Measurements from ENCODE around the gene PNPLA6. TPM values are rescaled to one million over a fixed set of nuclear protein-coding genes. Genes with fewer than 3 reads are reported as not detected.
A peak's percentile ranks its signal among the peaks of the same experiment; 100 is the strongest.

The PNPLA6 gene
- total and polyA plus RNA-seq, 2 of the 13 experiments (the other 11 are each of a cell fraction or from before 2014, with no cell fraction given): 24.9 to 28.2 TPM

DNA sequence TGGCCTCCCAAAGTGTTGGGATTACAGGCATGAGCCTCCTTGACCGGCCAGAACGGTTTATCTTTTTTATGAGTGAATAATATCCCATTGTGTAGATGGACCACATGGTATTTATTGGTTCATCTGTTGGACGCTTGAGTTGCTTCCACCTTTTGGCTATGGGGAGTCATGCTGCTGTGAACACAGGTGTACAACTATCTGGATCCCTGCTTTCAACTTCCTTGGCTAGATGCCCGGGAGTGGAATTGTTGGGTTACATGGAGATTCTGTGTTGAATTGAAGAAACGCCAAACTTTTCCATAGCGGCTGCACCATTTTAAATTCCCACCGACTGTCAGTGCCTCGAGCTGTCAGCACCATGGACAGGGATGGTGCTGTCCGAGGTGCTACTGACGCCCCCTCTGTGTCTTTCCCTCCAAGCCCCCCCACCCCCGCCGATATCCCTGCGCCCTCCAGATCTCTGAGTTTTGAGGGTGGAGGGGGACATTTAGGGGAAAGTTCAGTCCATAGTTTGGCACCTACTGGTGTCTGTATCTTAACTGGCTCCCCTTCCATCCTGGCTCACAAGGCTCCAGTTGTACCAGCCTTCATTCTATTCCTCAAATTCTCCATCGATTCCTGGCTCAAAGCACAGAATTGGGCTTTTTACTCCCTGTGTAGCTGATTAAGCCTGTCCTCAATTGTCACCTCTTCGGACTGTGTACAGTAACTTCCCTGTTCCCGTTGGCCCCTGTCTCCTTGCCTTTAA, 27.3 kb downstream of the PNPLA6 start:
- Histone ChIP-seq H3K4me3 (replicated peaks in 1 of 3; ENCODE audit: insufficient read depth in 1 of 3, low read depth in 2 of 3, low read length in 3 of 3) (no peak overlapping the region), H3K36me3 (replicated peaks in 1 of 2; ENCODE audit: control insufficient read depth in 1 of 2, insufficient read depth in 2 of 2, low read length in 2 of 2) (peaks cover 0 to 2% of the 10 kb centered on the region in 2 experiments; a peak in 2 of 5 replicates), H3K27me3 (ENCODE audit: control insufficient read depth in 1 of 2, insufficient read depth in 2 of 2, low read length in 2 of 2) (no peaks in the 10 kb centered on the region), H3K27ac (ENCODE audit: extremely low read length, insufficient read depth, low read length) (no peak overlapping the region), H3K9ac (ENCODE audit: insufficient read depth, low read depth, low read length) (no peak overlapping the region), H4K20me1 (ENCODE audit: insufficient read depth, low read length) (no peaks in the 10 kb centered on the region), H2AFZ (ENCODE audit: low read length) (no peak overlapping the region), H3K4me2 (ENCODE audit: low read depth, low read length) (no peak overlapping the region), H3K9me3 (ENCODE audit: low read length) (no peaks in the 10 kb centered on the region), H3K79me2 (ENCODE audit: insufficient read depth, low read length) (no peaks in the 10 kb centered on the region), H3K4me1 (ENCODE audit: insufficient read depth, low read length) (no peaks in the 10 kb centered on the region)
- BruUV-seq (replicated peaks): no TSS peak
- intact Hi-C loops (cut with micrococcal nuclease; ENCODE audit: unreplicated experiment) (no loop called here), in situ Hi-C loops (cut with HindIII; ENCODE audit: extremely low pct_ligation_motif_present, low pct_unique_long_range_greater_than_20kb) (loop anchor here (5.0 to 10.0 kb wide), 2 partner anchors 119 to 232 kb away; partner anchors contain the start of gene TRAPPC5)
- ATAC-seq (no peak), FAIRE-seq (no peak), DNase-seq (ENCODE audit: low spot score) (no peak)
- WGBS (ENCODE audit: low lambda C conversion rate): 64% methylated on average over 12 of the region's 16 CpGs
- CTCF ChIA-PET (ENCODE audit: low intra/inter-chr PET ratio, low total read pairs): no interaction called here
- POLR2A ChIA-PET: no interaction called here
- TF ChIP-seq HOXA5 (CRISPR knock-in tag; IDR thresholded peaks at IDR 0.05) (peak; percentile 100), ZNF510 (CRISPR knock-in tag; IDR thresholded peaks at IDR 0.05; ENCODE audit: low read depth) (peak; percentile 95), XRCC5 (optimal IDR thresholded peaks at IDR 0.05; ENCODE audit: low read length) (no peak), FOXK1 (CRISPR knock-in tag; IDR thresholded peaks at IDR 0.05; ENCODE audit: borderline replicate concordance, low read depth) (peak; percentile 96; the same call in 1 of the 2 replicates), RBAK (CRISPR knock-in tag; IDR thresholded peaks at IDR 0.05) (peak; percentile 67; the same call in 1 of the 2 replicates), ZNF703 (CRISPR knock-in tag; IDR thresholded peaks at IDR 0.05; ENCODE audit: borderline replicate concordance) (peak; percentile 72; the same call in 1 of the 2 replicates), KMT2A (CRISPR knock-in tag; IDR thresholded peaks at IDR 0.05) (peak; percentile 86), NR1H2 (CRISPR knock-in tag; IDR thresholded peaks at IDR 0.05; ENCODE audit: borderline replicate concordance, low read depth) (peak; percentile 86; the same call in 1 of the 2 replicates), ZNF75D (CRISPR knock-in tag; IDR thresholded peaks at IDR 0.05; ENCODE audit: borderline replicate concordance) (peak; percentile 96), CENPX (CRISPR knock-in tag; IDR thresholded peaks at IDR 0.05) (no peak), ZNF776 (CRISPR knock-in tag; IDR thresholded peaks at IDR 0.05) (peak; percentile 86; the same call in 1 of the 2 replicates), MED13 (CRISPR knock-in tag; IDR thresholded peaks at IDR 0.05) (peak; percentile 98), ZNF234 (CRISPR knock-in tag; conservative IDR thresholded peaks at IDR 0.05) (no peak), ISX (CRISPR knock-in tag; conservative IDR thresholded peaks at IDR 0.05) (peak; percentile 99), SP140L (CRISPR knock-in tag; IDR thresholded peaks at IDR 0.05; ENCODE audit: borderline replicate concordance) (peak; percentile 99), ETV5 (CRISPR knock-in tag; IDR thresholded peaks at IDR 0.05; ENCODE audit: borderline replicate concordance) (peak; percentile 78), ZNF563 (CRISPR knock-in tag; IDR thresholded peaks at IDR 0.05) (peak; percentile 98), HDAC1 (CRISPR knock-in tag; IDR thresholded peaks at IDR 0.05) (0 out of 2 replicates have a peak, but pooled peaks have one; percentile 31), ZNF629 (CRISPR knock-in tag; conservative IDR thresholded peaks at IDR 0.05) (peak; percentile 65), ZFP62 (CRISPR knock-in tag; IDR thresholded peaks at IDR 0.05) (no peak)
- TF ChIP-seq, protein P1, sequence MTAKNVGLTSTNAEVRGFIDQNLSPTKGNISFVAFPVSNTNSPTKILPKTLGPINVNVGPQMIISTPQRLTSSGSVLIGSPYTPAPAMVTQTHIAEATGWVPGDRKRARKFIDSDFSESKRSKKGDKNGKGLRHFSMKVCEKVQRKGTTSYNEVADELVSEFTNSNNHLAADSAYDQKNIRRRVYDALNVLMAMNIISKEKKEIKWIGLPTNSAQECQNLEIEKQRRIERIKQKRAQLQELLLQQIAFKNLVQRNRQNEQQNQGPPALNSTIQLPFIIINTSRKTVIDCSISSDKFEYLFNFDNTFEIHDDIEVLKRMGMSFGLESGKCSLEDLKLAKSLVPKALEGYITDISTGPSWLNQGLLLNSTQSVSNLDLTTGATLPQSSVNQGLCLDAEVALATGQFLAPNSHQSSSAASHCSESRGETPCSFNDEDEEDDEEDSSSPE (CRISPR knock-in tag; IDR thresholded peaks at IDR 0.05): peak; percentile 68
- TF ChIP-seq, protein P2, sequence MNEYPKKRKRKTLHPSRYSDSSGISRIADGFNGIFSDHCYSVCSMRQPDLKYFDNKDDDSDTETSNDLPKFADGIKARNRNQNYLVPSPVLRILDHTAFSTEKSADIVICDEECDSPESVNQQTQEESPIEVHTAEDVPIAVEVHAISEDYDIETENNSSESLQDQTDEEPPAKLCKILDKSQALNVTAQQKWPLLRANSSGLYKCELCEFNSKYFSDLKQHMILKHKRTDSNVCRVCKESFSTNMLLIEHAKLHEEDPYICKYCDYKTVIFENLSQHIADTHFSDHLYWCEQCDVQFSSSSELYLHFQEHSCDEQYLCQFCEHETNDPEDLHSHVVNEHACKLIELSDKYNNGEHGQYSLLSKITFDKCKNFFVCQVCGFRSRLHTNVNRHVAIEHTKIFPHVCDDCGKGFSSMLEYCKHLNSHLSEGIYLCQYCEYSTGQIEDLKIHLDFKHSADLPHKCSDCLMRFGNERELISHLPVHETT (CRISPR knock-in tag; conservative IDR thresholded peaks at IDR 0.05): peak; percentile 96
- TF ChIP-seq, protein P3, sequence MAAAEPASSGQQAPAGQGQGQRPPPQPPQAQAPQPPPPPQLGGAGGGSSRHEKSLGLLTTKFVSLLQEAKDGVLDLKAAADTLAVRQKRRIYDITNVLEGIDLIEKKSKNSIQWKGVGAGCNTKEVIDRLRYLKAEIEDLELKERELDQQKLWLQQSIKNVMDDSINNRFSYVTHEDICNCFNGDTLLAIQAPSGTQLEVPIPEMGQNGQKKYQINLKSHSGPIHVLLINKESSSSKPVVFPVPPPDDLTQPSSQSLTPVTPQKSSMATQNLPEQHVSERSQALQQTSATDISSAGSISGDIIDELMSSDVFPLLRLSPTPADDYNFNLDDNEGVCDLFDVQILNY (CRISPR knock-in tag; conservative IDR thresholded peaks at IDR 0.05): peak; percentile 96

Measured in HepG2 (cell line).